ENCODE measurements around the gene TNNI2. TPM values are rescaled to one million over a fixed set of nuclear protein-coding genes. Genes with fewer than 3 reads are reported as not detected.

TNNI2 gene
- total RNA-seq, 1 experiment from 2014 or later, result 0.46 TPM

- H3K4me1 ChIP-seq (ENCODE audit: control insufficient read depth, insufficient read depth, low read length), result peaks cover 6% of the 10 kb centered on the region
- ATAC-seq (no peak), DNase-seq (ENCODE audit: low read depth, low spot score) (no peak)
- in situ Hi-C loops (cut with HindIII; ENCODE audit: low pct_unique_long_range_greater_than_20kb, low sequenced_read_pairs) (no loop called here), intact Hi-C loops (cut with micrococcal nuclease; ENCODE audit: unreplicated experiment) (no loop called here)
- ChIA-PET POLR2A (no interaction called here), CTCF (no interaction called here)
- no peak overlapping the region for H3K4me3 ChIP-seq (ENCODE audit: low read depth in 2 of 2, low read length in 2 of 2)
- no peaks in the 10 kb centered on the region for H3K36me3 ChIP-seq (ENCODE audit: control insufficient read depth, insufficient read depth, low read length)
- H3K27me3 ChIP-seq (ENCODE audit: control insufficient read depth, insufficient read depth, low read length), result no peaks in the 10 kb centered on the region; the same call in 1 of the 2 replicates
- H3K9me3 ChIP-seq (ENCODE audit: control insufficient read depth, insufficient read depth, low read depth, low read length), result no peaks in the 10 kb centered on the region
- BruUV-seq (replicated peaks), result no TSS peak
- no peak for TF ChIP-seq POLR2AphosphoS5 (IDR thresholded peaks at IDR 0.05; ENCODE audit: low read depth, low read length)
- no peak for TF ChIP-seq TCF7L2 (IDR thresholded peaks at IDR 0.05; ENCODE audit: low read depth, low read length)
- TF ChIP-seq CTCF (IDR thresholded peaks at IDR 0.05), result no peak
- TF ChIP-seq REST (IDR thresholded peaks at IDR 0.05; ENCODE audit: insufficient read depth in 1 of 2, low read depth in 2 of 2, low read length in 1 of 2), result no peak
- TF ChIP-seq SIN3A (IDR thresholded peaks at IDR 0.05; ENCODE audit: borderline replicate concordance, insufficient read depth, low read depth, low read length), result no peak
- no peak overlapping the region for H3K27ac ChIP-seq (ENCODE audit: low read length)
These were observed 19.4 kb downstream of the TNNI2 start for GRCh38 chr11:1858154-1858553.

GRCh38 chr11:1858576-1858975, 19.8 kb downstream of the TNNI2 start:
- ATAC-seq (no peak), DNase-seq (ENCODE audit: low read depth, low spot score) (no peak)
- in situ Hi-C loops (cut with HindIII; ENCODE audit: low pct_unique_long_range_greater_than_20kb, low sequenced_read_pairs) (no loop called here), intact Hi-C loops (cut with micrococcal nuclease; ENCODE audit: unreplicated experiment) (no loop called here)
- Histone ChIP-seq H3K9me3 (ENCODE audit: control insufficient read depth, insufficient read depth, low read depth, low read length) (no peaks in the 10 kb centered on the region), H3K4me3 (ENCODE audit: low read depth in 2 of 2, low read length in 2 of 2) (no peak overlapping the region), H3K27ac (ENCODE audit: low read length) (no peak overlapping the region), H3K36me3 (ENCODE audit: control insufficient read depth, insufficient read depth, low read length) (no peaks in the 10 kb centered on the region), H3K4me1 (ENCODE audit: control insufficient read depth, insufficient read depth, low read length) (peaks cover 10% of the 10 kb centered on the region), H3K27me3 (ENCODE audit: control insufficient read depth, insufficient read depth, low read length) (no peaks in the 10 kb centered on the region; the same call in 1 of the 2 replicates)
- no TSS peak for BruUV-seq (replicated peaks)
- POLR2A ChIA-PET, result no interaction called here
- TF ChIP-seq SIN3A (IDR thresholded peaks at IDR 0.05; ENCODE audit: borderline replicate concordance, insufficient read depth, low read depth, low read length) (no peak), CTCF (IDR thresholded peaks at IDR 0.05) (no peak), REST (IDR thresholded peaks at IDR 0.05; ENCODE audit: insufficient read depth in 1 of 2, low read depth in 2 of 2, low read length in 1 of 2) (no peak), TCF7L2 (IDR thresholded peaks at IDR 0.05; ENCODE audit: low read depth, low read length) (no peak), POLR2AphosphoS5 (IDR thresholded peaks at IDR 0.05; ENCODE audit: low read depth, low read length) (no peak)
- CTCF ChIA-PET, result no interaction called here
